Measurements from ENCODE around the gene LRTM2.
A peak's percentile ranks its signal among the peaks of the same experiment; 100 is the strongest.

LRTM2 gene

DNA sequence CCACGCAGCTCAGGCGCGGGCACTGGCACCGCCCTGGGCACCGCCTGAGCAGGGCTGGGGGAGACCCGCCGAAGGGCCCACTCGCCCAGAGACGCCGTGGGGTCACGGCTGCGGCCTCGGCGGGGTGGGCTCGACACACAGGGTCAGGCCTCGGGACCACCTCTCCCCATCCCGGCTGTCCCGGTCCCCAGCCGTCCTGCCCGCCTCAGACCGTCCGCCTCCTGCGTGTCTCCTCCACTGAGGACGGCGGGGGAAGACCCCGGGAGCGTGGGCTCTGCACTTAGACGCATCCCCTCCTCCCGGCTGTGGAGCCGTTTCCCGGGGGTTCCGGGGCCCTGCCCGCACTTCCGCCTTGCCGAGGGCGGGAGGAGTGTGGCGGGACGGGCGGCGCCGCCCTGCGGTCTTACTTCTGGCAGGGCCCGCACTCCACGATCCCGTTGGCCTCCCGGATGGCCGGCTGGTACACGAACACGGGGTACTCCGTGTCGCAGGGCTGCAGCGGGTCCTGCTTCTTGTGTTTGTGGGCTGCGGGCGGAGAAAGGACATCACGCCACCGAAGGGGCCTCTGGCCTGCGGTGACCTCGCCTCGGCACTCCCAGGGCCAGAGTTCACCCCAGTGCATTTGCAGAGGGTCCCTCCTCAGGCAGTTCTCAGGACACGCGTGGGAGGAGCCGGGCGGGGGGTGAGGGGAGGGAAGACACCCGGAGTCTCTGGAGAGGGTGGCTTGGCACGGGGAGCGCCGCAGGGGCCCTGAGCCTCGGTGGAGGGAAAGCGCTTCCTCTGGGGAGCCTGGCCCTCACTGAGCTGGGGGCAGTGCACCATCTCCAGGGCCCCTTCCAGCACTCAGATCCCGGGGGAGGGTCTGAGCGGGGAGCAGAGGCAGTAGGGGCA is 23.1 kb upstream of the LRTM2 start:
- DNase-seq (ENCODE audit: low read depth, low spot score): peak; percentile 43
- H3K4me3 ChIP-seq (ENCODE audit: low read length): peak overlapping the region; percentile 72

- no peak for DNase-seq (ENCODE audit: low read depth, low spot score)
- H3K4me3 ChIP-seq (ENCODE audit: low read length): peak overlapping the region; percentile 72
These were observed 22.2 kb upstream of the LRTM2 start for GRCh38 chr12:1797991-1798640.

GRCh38 chr12:1798641-1799020 is 21.7 kb upstream of the LRTM2 start:
- DNase-seq (ENCODE audit: low read depth, low spot score): no peak
- no peak overlapping the region for H3K4me3 ChIP-seq (ENCODE audit: low read length)

GRCh38 chr12:1799051-1799881 is 21.1 kb upstream of the LRTM2 start:
- DNase-seq (ENCODE audit: low read depth, low spot score): no peak
- H3K4me3 ChIP-seq (ENCODE audit: low read length): no peak overlapping the region

DNA sequence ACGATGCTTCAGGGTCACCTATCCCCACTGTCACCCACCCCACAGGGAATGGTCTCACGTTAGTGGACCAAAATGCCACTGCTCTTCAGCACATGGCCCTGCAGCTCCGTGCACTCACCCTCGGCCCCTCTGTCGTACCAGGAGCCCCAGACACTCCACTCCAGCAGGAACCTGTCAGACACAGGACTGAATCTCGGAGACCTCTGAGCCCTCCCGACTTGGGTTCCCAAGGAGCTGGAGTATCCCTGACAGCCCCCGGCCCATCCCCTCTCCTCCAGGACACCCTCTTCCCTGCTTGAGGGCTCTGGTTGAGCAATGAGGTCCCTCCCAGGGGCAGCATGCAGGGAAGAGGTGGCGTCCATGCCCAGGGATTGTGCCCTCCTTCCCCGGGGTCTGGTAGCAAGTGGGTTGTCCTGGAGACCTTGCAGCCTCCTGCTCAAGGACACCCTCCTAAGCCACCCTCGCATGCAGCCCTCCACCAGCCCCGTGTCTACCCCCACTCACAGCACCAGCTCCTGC is 20.4 kb upstream of the LRTM2 start:
- no peak for DNase-seq (ENCODE audit: low read depth, low spot score)

DNA sequence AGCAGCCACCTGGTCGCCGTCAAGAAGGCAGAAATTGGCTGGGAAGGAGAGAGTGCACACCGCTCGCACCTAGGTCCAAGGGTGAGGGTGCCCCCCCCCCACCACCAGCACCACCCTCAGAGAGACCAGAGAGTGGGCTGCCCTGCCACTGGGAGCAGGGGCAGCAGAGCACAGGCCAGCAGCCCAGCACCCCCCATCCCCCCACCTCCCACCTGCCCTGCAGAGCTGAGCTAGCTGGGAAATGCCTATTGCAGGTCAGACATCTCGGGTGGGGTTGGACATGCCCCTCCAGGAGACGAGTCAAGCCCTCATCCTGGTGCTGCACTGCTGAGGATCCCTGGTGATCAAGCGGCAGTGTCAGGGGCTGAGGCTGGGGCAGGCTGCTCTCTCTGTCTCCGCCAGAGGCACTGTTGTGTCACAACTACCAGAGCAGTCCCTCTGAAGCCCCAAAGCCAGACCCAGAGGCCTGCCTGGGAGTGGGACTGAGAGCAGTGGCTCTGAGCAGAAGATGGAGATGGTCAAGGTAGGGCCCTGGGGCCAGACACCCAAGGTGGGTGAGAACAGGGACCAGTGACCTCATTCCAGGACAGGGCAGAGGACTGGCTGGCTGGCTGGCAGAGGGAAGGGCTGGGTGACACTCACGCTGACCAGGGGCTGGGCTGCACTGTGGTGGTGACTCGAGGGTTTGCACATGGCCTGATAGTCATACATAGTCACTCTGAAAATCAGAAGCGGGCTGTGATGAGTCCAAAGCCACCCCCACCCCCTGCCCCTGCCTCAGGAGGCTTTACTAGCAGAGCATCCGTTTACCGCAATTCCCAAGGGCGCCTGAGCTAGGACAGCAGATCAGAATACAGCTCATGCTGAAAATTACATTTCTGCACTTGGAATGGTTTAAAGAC is 19.7 kb upstream of the LRTM2 start:
- peak; percentile 52 for DNase-seq (ENCODE audit: low read depth, low spot score)

More for the DNA sequence above, 20.4 kb upstream of the LRTM2 start:
- H3K4me3 ChIP-seq (ENCODE audit: low read length): no peak overlapping the region

DNA sequence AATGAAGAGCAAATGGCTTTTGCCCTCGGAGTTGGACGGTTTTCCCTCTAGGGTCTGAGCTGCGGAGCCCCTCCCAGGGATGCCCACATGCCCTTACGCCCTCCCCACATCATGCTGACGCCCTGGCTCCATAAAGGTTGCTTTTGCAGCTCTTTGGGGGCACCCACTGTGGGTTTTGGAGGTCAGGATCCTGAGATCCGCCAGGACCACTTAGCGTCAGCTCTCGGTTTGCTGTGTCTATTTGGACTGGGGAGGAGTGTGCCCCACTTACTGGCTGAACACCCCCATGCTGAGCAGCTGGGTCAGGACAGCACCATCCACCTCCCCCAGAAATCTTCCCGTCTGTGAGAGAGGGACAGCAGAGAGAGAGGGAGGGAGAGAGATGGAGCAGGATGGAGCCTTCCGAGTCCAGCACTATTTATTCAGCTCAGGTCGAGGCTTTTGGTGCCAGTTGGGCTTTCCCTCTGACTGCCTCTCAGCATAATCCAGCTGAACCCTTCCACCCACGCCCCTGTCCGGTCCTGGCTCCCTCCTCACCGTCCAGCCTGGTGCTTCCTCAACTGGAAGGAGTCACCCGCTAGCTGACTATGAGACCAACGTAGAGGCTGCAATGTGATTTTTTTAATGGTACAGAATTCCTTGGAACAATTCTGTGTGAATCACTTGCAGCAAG is 18.9 kb upstream of the LRTM2 start:
- no peak overlapping the region for H3K4me3 ChIP-seq (ENCODE audit: low read length)
- DNase-seq (ENCODE audit: low read depth, low spot score): no peak

More for the DNA sequence above, 19.7 kb upstream of the LRTM2 start:
- no peak overlapping the region for H3K4me3 ChIP-seq (ENCODE audit: low read length)

DNA sequence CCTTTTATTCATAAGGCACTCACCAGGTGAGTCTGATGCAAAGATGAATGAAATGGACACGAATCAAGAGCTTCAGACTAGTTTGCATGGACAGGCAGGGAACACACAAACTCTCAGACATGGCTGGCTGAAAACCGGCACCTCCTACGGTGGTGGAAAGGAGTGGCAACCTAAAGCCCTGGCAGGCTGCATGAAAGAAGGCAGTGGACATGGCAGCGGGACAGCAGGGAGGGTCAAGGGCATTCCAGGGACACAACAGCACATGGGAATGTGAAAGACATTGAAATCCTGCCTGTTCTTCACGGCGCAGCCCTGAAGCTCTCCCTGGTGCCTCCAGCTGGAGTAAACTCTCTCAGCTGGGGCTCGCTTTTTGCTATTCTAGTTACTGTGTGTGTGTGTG is 16.6 kb upstream of the LRTM2 start:
- DNase-seq (ENCODE audit: low read depth, low spot score): no peak
- H3K4me3 ChIP-seq (ENCODE audit: low read length): no peak overlapping the region

DNA sequence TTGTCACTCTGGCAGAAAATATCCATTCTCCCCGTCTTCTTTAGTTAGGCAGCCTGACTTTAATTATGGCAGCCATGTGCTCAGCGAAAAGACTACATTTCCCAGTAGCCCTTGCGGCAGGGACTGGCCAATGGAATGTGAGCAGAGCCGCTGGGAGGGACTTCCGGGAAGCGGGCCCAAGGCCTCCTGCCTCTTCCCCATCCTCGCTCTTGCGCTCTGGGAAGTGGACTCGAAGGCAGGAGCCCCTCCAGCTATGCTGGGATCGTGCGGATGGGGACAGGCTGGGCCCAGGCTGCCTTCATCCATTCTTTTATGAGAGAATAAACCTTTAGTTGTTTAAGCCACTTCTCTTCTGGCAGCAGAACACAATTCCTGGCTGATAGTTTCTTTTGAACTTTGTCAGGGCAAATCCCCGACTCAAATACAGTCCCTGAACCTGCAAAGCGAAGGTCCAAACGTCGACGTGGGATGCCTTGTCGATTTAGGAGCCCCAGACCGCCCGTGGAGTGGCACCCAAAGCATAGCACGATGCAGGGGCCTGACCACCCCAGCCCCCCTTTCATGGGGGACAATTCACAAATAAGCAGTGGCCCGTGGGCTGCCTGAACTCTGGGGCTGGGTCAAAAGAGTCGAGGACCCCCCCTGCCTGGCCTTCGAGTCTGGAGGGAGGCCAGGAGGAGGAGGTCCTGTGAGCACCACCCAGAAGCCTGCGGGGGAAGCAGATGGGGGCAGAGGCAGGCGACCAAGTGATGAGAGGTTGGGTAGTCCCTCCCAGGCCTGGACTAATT is 15.6 kb upstream of the LRTM2 start:
- peak overlapping the region; percentile 32 for H3K4me3 ChIP-seq (ENCODE audit: low read length)
- DNase-seq (ENCODE audit: low read depth, low spot score): peak; percentile 88

GRCh38 chr12:1805441-1806081 is 14.8 kb upstream of the LRTM2 start:
- no peak overlapping the region for H3K4me3 ChIP-seq (ENCODE audit: low read length)
- DNase-seq (ENCODE audit: low read depth, low spot score): no peak

DNA sequence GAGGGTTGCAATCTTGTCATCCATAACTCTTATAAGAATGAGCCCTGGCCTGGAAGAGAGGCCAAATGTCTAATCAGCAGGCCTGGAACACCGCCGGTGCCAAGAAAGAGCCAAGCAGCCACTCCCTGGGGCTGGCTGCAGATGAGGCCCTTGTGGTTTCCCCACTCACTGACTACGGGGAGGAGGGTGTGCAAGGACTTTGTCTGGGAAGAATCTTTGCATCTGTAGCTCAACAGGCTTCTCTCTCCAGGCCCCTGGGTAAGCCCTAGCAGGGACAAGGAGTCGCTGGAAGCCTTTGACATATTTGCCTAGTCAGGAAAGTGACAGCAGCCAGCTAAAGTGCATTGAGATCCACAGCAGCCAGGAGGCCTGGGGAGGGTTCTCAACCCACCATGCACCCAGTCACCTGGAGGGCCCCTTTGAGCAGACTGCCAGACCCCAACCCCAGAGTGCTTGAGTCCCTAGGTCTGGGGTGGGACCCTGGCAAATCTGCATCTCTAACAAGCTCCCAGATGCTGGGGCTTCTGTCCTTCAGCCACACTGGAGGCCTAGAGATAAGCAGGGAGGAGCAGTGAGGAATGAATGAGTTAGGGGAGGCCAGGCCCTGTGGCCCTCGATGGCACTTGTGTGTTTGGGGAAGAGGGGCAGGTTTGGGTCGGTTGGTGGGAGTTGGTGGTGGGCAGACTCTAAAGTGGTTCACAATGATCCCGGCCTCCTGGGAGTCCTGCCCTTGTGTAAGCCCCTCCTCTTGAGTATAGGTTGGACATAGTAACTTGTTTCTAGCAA is 13.9 kb upstream of the LRTM2 start:
- no peak for DNase-seq (ENCODE audit: low read depth, low spot score)
- no peak overlapping the region for H3K4me3 ChIP-seq (ENCODE audit: low read length)

GRCh38 chr12:1807087-1807860 is 13.1 kb upstream of the LRTM2 start:
- H3K4me3 ChIP-seq (ENCODE audit: low read length): no peak overlapping the region
- DNase-seq (ENCODE audit: low read depth, low spot score): no peak

- H3K4me3 ChIP-seq (ENCODE audit: low read length): no peak overlapping the region
- DNase-seq (ENCODE audit: low read depth, low spot score): no peak
These were observed 12.1 kb upstream of the LRTM2 start for GRCh38 chr12:1808036-1808797.

DNA sequence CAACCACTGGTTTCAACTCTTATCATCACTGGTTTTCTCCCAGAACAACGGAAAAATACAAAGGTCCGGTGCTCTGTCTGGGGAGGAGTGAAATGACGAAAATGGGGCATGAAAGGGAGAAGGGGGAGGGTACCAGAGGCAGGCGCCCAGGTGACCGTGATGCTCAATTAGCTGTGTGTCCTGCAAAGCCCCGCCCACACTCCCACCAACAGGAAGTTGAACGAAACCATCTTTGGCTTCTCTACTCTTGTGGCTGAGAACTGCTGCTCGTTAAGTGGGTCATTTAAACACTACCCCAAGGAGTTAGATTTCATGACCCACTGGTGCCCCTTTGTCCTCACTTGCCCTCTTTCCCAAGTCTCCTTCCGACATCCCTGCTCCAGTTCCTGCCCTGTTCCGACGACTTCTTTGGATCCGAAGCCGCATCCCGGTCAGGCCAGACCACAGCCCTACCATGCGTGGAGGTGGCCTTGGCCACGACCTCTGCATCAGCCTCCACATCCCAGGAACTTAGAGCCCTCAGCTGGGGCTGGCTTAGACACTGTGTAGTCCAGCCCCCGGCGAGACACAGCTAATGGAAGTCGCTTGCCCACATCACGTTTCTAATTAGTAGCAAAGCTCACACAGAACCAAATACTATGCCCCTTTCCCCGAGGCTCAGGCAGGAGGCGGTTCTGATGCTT is 11.4 kb upstream of the LRTM2 start:
- DNase-seq (ENCODE audit: low read depth, low spot score): no peak

More for the DNA sequence above, 11.4 kb upstream of the LRTM2 start:
- no peak overlapping the region for H3K4me3 ChIP-seq (ENCODE audit: low read length)
